Activated T-cell treated with anti-CD3 and anti-CD28 coated beads for 4 hours (primary cell): Measurements from ENCODE around the gene GSE1.

ENCODE experiments used
- DNase-seq: peaks from one replicate; pipeline ENCODE4 v3.0.0-alpha.2; 2020

The GSE1 gene

GRCh38 chr16:85612801-85613603 is at the start of gene GSE1:
GSE1 (plus strand) TSS chr16:85613322; CDS start chr16:85613392, 70 bp downstream.
- no peak for DNase-seq

GRCh38 chr16:85563515-85564276 is 49.4 kb upstream of the GSE1 start:
- no peak for DNase-seq

- no peak for DNase-seq
Measured at GRCh38 chr16:85564277-85565051, 48.7 kb upstream of the GSE1 start.

GRCh38 chr16:85565340-85565739 is 47.8 kb upstream of the GSE1 start:
- no peak for DNase-seq

- no peak for DNase-seq
Measured at GRCh38 chr16:85565801-85566526, 47.2 kb upstream of the GSE1 start.

- DNase-seq = no peak
Measured at GRCh38 chr16:85566561-85567100, 46.5 kb upstream of the GSE1 start.

- DNase-seq = no peak
Measured at GRCh38 chr16:85567101-85567866, 45.8 kb upstream of the GSE1 start.

- no peak for DNase-seq
Measured at GRCh38 chr16:85567935-85568334, 45.2 kb upstream of the GSE1 start.

- DNase-seq = no peak
Measured at GRCh38 chr16:85568519-85568918, 44.6 kb upstream of the GSE1 start.

- DNase-seq = no peak
Measured at GRCh38 chr16:85569039-85569614, 44.0 kb upstream of the GSE1 start.

GRCh38 chr16:85569615-85570212 is 43.4 kb upstream of the GSE1 start:
- DNase-seq = no peak

- DNase-seq = no peak
Measured at GRCh38 chr16:85570213-85570734, 42.8 kb upstream of the GSE1 start.

- no peak for DNase-seq
Measured at GRCh38 chr16:85570735-85571562, 42.2 kb upstream of the GSE1 start.

- no peak for DNase-seq
Measured at GRCh38 chr16:85571563-85571812, 41.6 kb upstream of the GSE1 start.

- DNase-seq = no peak
Measured at GRCh38 chr16:85571813-85572619, 41.1 kb upstream of the GSE1 start.

- no peak for DNase-seq
Measured at GRCh38 chr16:85573045-85573695, 40.0 kb upstream of the GSE1 start.

GRCh38 chr16:85573696-85574641 is 39.2 kb upstream of the GSE1 start:
- no peak for DNase-seq
